SK-N-SH (cell line): Measurements from ENCODE around the gene PLPPR2.
"Not testable (repeated sequence)": the region's sequence is repeated elsewhere in the genome, so short reads cannot be mapped to it uniquely, and the experiment has no call there.

ENCODE experiments used
- CHD2 ChIP-seq: fragments of 150-350 bp; IDR thresholded peaks from 2 replicates; pipeline ENCODE4 v1.6.1; 2018; ENCODE audit warnings: low read length; ENCODE audit not compliant: partially characterized antibody
- FOXM1 ChIP-seq: IDR thresholded peaks from 2 replicates; pipeline ENCODE4 v1.4.0; 2012; ENCODE audit warnings: low read depth, mild to moderate bottlenecking
- JUND ChIP-seq: IDR thresholded peaks from 2 replicates; pipeline ENCODE4 v1.4.0; 2012
- NRF1 ChIP-seq: IDR thresholded peaks from 2 replicates; pipeline ENCODE4 v1.6.1; 2012; ENCODE audit warnings: low read depth, mild to moderate bottlenecking, low read length
- POLR2AphosphoS5 ChIP-seq: IDR thresholded peaks from 2 replicates; pipeline ENCODE4 v1.6.1; 2012; ENCODE audit warnings: low read depth, low read length
- RFX5 ChIP-seq: IDR thresholded peaks from 2 replicates; pipeline ENCODE4 v1.6.1; 2012; ENCODE audit warnings: mild to moderate bottlenecking, improper control_type of control experiment, low read length
- RXRA ChIP-seq: IDR thresholded peaks from 2 replicates; pipeline ENCODE4 v1.4.0; 2012; ENCODE audit warnings: low read depth, mild to moderate bottlenecking, borderline replicate concordance
- SMC3 ChIP-seq: IDR thresholded peaks from 2 replicates; pipeline ENCODE4 v1.6.1; 2012; ENCODE audit warnings: low read depth, low read length, improper control_type of control experiment
- TAF1 ChIP-seq: IDR thresholded peaks from 2 replicates; pipeline ENCODE4 v1.6.1; 2012; ENCODE audit warnings: low read depth, mild to moderate bottlenecking, low read length, moderate library complexity, borderline replicate concordance
- TF ChIP-seq, protein P1 (sequence below): fragments of 200-600 bp; sonication (generic); IDR thresholded peaks from 2 replicates; pipeline ENCODE4 v1.6.1; 2017; ENCODE audit warnings: antibody characterized with exemption, mild to moderate bottlenecking, moderate library complexity
- TF ChIP-seq, protein P2 (sequence below): IDR thresholded peaks from 2 replicates; pipeline ENCODE4 v1.4.0; 2012; ENCODE audit warnings: low read depth
- TF ChIP-seq, protein P3 (sequence below): IDR thresholded peaks from 2 replicates; pipeline ENCODE4 v1.4.0; 2012; ENCODE audit warnings: low read depth, borderline replicate concordance

DNA sequence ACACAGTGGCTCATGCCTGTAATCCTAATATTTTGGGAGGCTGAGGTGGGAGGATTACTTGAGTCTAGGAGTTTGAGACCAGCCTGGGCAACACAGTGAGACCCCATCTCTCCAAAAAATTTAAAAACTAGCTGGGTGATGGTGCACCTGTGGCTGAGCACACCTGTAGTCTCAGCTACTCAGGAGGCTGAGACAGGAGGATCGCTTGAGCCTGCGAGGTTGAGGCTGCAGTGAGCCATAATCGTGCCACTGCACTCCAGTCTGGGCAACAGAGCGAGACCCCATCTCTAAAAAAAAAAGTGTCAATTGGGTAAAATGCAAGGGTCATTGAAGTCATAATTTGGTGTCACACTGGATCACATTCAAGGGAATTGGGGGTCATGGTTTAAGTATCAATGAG is 1.1 kb upstream of the PLPPR2 start:
- not testable (repeated sequence) for TF ChIP-seq JUND, CHD2, FOXM1, RXRA, SMC3, RFX5, TAF1, POLR2AphosphoS5, NRF1
- TF ChIP-seq, protein P1, sequence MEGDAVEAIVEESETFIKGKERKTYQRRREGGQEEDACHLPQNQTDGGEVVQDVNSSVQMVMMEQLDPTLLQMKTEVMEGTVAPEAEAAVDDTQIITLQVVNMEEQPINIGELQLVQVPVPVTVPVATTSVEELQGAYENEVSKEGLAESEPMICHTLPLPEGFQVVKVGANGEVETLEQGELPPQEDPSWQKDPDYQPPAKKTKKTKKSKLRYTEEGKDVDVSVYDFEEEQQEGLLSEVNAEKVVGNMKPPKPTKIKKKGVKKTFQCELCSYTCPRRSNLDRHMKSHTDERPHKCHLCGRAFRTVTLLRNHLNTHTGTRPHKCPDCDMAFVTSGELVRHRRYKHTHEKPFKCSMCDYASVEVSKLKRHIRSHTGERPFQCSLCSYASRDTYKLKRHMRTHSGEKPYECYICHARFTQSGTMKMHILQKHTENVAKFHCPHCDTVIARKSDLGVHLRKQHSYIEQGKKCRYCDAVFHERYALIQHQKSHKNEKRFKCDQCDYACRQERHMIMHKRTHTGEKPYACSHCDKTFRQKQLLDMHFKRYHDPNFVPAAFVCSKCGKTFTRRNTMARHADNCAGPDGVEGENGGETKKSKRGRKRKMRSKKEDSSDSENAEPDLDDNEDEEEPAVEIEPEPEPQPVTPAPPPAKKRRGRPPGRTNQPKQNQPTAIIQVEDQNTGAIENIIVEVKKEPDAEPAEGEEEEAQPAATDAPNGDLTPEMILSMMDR: not testable (repeated sequence)
- TF ChIP-seq, protein P2, sequence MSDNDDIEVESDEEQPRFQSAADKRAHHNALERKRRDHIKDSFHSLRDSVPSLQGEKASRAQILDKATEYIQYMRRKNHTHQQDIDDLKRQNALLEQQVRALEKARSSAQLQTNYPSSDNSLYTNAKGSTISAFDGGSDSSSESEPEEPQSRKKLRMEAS: not testable (repeated sequence)
- TF ChIP-seq, protein P3, sequence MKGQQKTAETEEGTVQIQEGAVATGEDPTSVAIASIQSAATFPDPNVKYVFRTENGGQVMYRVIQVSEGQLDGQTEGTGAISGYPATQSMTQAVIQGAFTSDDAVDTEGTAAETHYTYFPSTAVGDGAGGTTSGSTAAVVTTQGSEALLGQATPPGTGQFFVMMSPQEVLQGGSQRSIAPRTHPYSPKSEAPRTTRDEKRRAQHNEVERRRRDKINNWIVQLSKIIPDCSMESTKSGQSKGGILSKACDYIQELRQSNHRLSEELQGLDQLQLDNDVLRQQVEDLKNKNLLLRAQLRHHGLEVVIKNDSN: not testable (repeated sequence)
